ENCODE results near the gene GREM2. TPM values are rescaled to one million over a fixed set of nuclear protein-coding genes. Genes with fewer than 3 reads are reported as not detected.

Gene GREM2
- total RNA-seq, 1 donor: 0.31 TPM

DNA sequence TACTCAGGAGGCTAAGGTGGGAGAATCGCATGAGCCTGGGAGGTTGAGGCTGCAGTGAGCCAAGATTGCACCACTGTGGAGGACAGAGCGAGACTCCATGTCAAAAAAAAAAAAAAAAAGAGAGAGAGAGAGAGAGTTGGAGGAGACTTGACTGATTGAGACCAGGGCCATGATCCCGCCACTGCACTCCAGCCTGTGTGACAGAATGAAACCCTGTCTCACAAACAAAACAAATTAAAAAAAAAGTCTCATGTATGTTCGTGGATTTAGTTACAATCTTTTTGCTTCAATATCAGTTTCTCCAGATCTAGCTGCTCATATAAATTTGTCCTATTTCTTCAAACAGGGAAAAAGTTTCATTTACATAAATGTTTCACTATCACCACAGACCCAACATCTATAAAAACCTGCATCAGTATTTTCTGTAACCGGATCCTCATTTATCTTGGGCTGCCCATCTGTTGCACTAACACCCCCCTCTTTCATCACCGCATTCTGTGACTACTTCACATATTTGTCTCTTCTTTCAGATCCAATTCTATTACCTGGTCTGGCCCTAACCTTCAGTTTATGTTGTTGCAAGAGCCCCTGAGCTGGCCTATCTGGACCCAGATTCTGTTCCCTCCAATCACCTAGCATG, 127.0 kb downstream of the GREM2 start:
- no peaks in the 10 kb centered on the region for H3K4me1 ChIP-seq (ENCODE audit: insufficient read depth, low read length)
- H3K27me3 ChIP-seq (ENCODE audit: insufficient read depth, low read length): no peaks in the 10 kb centered on the region
- H3K4me3 ChIP-seq (ENCODE audit: low read length): no peak overlapping the region
- H3K9me3 ChIP-seq (ENCODE audit: low read depth, low read length): no peaks in the 10 kb centered on the region

DNA sequence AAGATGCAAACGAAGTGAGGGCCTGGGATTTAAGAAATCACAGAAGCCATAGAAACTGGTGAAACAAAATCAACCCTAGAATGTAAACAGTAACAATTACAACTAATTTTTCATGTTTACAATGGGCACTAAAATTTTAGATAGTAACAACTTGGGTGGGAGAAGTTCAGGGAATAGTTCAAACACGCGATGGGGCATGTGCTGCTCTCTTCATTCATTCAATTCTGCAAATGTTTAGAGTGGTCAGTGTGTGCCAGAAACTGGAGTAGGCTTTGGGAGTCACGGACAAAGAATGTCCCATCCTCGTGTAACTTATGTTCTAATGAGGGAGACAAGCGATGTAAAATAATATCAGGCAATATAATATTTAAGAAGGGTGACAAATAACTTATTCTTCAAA, 133.4 kb downstream of the GREM2 start:
- Histone ChIP-seq H3K27me3 (ENCODE audit: insufficient read depth, low read length) (no peaks in the 10 kb centered on the region), H3K9me3 (ENCODE audit: low read depth, low read length) (no peaks in the 10 kb centered on the region), H3K4me1 (ENCODE audit: insufficient read depth, low read length) (no peaks in the 10 kb centered on the region), H3K4me3 (ENCODE audit: low read length) (no peak overlapping the region)

DNA sequence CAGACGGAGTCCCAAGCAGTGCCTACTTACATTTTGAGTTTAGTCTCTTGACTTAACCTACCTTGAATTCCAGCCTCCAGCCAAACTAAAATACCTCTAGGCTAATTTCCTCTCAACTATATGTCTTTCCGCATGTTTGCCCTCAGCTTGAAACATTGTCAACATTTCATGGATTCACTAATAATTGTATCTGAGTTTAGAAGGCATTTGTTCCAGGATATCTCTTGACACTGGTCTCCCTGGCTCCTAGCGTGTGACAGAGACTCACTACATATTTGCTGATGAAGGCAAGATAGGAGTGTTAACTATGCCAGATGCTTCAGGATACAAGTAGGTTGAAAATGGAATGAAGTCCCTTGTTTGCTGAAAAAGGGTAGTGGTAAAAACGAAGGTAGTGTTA, 136.1 kb downstream of the GREM2 start:
- Histone ChIP-seq H3K4me3 (ENCODE audit: low read length) (no peak overlapping the region), H3K27me3 (ENCODE audit: insufficient read depth, low read length) (no peaks in the 10 kb centered on the region), H3K4me1 (ENCODE audit: insufficient read depth, low read length) (no peaks in the 10 kb centered on the region), H3K9me3 (ENCODE audit: low read depth, low read length) (no peaks in the 10 kb centered on the region)

DNA sequence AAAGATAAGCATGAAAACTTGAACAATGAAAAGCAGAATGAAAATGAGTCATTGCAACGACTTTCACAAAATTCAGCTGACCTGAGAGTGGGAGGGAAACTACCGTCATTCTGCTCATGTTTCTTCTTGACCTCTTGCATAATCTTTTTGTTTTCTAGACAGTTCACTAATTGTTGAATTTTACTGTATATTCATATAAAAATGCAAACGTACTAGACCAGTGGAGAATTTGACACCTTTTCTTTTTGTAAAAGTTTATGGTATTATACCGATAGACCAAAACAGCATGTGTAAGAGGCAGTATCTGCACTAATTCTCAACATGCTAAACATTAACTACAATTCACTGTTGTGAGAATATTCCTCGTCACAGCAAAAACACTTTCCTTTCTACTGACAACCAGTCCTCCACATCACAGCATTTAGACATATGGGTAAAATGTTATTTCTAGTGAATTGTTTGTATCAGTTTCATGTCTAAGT, 137.8 kb downstream of the GREM2 start:
- no peaks in the 10 kb centered on the region for H3K27me3 ChIP-seq (ENCODE audit: insufficient read depth, low read length)
- H3K4me3 ChIP-seq (ENCODE audit: low read length): no peak overlapping the region
- H3K9me3 ChIP-seq (ENCODE audit: low read depth, low read length): no peaks in the 10 kb centered on the region
- H3K4me1 ChIP-seq (ENCODE audit: insufficient read depth, low read length): no peaks in the 10 kb centered on the region

DNA sequence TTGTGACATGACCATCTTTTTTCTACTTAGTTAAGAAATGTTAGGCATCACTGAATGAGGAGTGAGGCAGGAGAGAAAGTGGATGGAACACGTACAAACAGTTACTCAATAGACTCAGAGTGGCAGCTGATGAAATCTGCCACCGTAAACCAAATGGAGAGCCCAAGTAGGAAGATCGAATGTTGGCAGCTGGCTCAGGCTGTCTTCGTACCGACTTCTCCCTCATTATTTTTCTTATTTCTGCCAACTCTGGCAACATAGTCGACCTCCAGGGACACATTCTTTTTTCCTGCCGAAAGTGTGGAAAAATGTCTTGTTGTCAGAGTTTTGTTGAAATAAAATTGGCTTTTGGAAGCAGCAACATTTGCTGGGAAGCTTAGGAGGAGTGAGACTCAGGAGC, 143.3 kb downstream of the GREM2 start:
- H3K4me3 ChIP-seq (ENCODE audit: low read length): no peak overlapping the region
- H3K4me1 ChIP-seq (ENCODE audit: insufficient read depth, low read length): no peaks in the 10 kb centered on the region
- no peaks in the 10 kb centered on the region for H3K9me3 ChIP-seq (ENCODE audit: low read depth, low read length)
- no peaks in the 10 kb centered on the region for H3K27me3 ChIP-seq (ENCODE audit: insufficient read depth, low read length)

DNA sequence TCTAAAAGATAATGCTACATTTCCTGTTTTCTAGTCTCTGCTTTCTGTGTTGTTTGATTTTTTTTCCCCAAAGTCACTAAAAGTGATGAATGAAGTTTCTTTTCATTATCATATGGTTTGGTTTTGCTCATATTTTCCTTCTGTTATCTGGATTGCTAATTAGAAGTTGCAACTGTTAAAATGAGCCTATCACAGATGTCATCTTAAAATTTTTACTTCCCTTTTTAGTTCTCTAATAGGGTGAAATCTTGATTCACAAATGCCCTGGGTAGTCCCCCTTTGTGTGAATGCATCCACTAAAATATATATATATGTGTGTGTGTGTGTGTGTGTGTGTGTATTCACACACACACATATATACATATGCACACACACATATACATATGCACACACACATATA, 144.1 kb downstream of the GREM2 start:
- no peaks in the 10 kb centered on the region for H3K4me1 ChIP-seq (ENCODE audit: insufficient read depth, low read length)
- H3K27me3 ChIP-seq (ENCODE audit: insufficient read depth, low read length): no peaks in the 10 kb centered on the region
- H3K9me3 ChIP-seq (ENCODE audit: low read depth, low read length): no peaks in the 10 kb centered on the region
- no peak overlapping the region for H3K4me3 ChIP-seq (ENCODE audit: low read length)

DNA sequence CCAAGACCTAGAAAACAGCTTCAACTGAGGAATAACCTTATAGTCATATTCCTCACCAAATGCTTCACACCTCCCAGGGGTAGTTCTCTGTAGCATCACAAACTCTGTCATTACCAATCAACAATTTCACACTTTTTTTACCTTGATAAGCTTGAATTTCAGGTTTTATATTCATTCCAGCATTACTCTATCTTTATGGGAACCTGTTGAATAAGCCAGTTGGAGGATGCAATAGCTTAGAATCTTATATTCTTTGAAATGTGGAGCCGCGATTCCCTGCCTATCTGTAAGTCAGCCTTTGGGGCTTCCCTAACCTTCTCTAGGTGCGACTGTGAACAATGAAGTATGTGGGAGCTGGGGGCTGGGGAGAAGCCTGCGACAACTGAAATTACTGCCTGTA, 145.4 kb downstream of the GREM2 start:
- H3K4me3 ChIP-seq (ENCODE audit: low read length): no peak overlapping the region
- no peaks in the 10 kb centered on the region for H3K4me1 ChIP-seq (ENCODE audit: insufficient read depth, low read length)
- no peaks in the 10 kb centered on the region for H3K27me3 ChIP-seq (ENCODE audit: insufficient read depth, low read length)
- H3K9me3 ChIP-seq (ENCODE audit: low read depth, low read length): no peaks in the 10 kb centered on the region

DNA sequence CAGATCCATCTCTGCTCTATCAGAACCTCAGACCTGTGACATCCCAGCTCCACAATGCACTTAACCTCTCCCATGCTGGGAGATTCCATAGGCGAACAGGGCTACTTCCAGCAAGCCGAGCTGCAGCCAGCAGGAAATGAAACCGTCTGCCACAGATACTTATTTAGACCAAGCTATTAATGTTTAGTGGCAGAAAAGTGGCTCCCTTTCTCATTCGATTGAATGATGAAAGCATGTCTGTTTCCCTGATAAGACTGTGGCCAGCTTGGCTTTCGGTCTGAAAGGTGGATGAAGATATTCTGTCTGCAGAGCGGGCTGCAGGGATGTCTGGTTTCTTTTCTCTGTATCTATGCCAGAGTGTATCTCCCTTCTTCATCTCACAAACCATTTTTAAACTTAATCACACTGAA, 146.4 kb downstream of the GREM2 start:
- H3K27me3 ChIP-seq (ENCODE audit: insufficient read depth, low read length): no peaks in the 10 kb centered on the region
- H3K4me3 ChIP-seq (ENCODE audit: low read length): no peak overlapping the region
- H3K9me3 ChIP-seq (ENCODE audit: low read depth, low read length): no peaks in the 10 kb centered on the region
- H3K4me1 ChIP-seq (ENCODE audit: insufficient read depth, low read length): no peaks in the 10 kb centered on the region

DNA sequence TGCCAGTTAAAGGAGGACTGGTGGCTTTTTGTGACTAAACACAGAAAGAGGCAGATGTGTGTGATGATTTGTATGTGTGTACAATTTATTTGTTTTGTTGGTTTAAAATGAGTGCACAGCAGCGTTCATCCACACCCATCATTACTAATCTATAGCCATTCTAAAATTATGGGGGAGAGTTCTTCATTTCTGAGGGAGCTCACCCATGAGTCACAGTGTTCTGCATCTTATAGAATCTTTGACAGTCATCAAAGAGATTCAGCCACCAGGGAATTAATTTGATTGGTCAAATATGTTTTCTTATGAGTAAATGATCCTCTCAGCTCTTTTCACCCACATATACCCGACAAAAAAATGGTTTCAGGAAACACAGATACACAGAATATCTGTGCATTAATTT, 147.9 kb downstream of the GREM2 start:
- Histone ChIP-seq H3K4me3 (ENCODE audit: low read length) (no peak overlapping the region), H3K27me3 (ENCODE audit: insufficient read depth, low read length) (no peaks in the 10 kb centered on the region), H3K4me1 (ENCODE audit: insufficient read depth, low read length) (no peaks in the 10 kb centered on the region), H3K9me3 (ENCODE audit: low read depth, low read length) (no peaks in the 10 kb centered on the region)

DNA sequence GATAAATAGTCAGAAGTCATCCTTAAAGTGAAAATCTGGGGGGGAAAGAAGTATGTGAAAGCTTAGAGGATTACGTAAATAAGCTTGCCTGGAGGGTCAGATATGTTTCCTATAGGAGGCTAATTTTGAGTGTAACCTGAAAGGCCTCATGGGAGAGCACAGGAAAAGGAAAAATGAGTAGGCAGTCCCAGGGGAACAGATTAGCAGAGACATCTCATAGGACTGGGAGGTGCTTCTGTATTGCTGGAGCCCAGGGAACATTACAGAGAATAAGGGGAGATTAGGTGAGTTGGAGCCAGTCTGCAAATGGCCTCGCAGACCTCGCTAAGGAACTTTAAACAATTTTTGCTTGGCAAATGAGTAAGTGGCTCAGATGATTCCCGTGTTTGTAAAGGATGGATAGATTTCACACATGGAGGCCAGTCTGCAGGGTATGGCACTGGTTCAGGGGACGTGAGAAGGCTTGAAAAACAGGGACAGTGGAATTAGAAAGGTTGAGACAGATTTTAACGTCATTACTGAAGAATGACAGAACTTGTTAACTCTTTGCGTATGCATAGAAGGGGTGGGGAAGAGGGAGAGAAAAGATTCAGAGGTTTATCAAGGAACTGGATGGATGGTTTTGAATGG, 149.1 kb downstream of the GREM2 start:
- Histone ChIP-seq H3K4me3 (ENCODE audit: low read length) (no peak overlapping the region), H3K9me3 (ENCODE audit: low read depth, low read length) (no peaks in the 10 kb centered on the region), H3K4me1 (ENCODE audit: insufficient read depth, low read length) (no peaks in the 10 kb centered on the region), H3K27me3 (ENCODE audit: insufficient read depth, low read length) (no peaks in the 10 kb centered on the region)

DNA sequence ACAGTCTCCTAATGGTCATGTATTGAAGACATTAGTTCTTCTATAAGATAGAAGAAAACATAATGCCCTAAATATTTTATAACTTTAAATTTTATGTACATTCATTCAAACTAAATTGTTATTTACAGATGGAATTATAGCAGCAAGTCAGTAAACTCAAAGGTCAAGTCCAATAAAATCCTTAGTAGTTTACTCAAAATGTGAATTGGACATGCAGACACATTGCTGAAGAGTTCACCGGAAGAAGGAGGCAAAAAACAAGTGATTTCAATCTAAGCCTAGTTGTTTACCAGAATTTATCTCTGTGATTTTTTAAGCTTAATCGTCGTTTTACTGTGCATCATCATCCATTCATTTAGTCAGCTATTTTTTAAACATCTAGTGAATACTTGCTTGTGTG, 149.7 kb downstream of the GREM2 start:
- Histone ChIP-seq H3K4me1 (ENCODE audit: insufficient read depth, low read length) (no peaks in the 10 kb centered on the region), H3K4me3 (ENCODE audit: low read length) (no peak overlapping the region), H3K9me3 (ENCODE audit: low read depth, low read length) (no peaks in the 10 kb centered on the region), H3K27me3 (ENCODE audit: insufficient read depth, low read length) (no peaks in the 10 kb centered on the region)

DNA sequence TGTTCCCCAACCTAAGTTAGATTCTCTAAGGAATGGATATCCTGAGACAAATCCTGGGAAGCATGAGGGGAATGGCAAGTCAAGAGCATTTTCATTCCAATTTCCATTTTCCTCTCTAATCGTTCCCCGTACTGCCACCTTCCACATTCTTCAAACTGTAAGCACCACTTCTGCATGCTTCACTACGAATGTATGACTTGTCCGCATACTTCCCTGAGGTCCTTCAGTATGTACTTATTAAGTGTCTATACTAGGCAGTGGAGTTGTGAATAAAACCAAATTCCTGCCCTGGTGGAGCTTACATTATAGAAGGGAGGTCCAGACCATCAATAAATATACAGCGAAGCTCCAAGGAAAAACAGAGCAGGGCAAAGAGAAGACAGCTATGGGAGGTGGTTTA, 154.8 kb downstream of the GREM2 start:
- Histone ChIP-seq H3K4me3 (ENCODE audit: low read length) (no peak overlapping the region), H3K4me1 (ENCODE audit: insufficient read depth, low read length) (no peaks in the 10 kb centered on the region)

DNA sequence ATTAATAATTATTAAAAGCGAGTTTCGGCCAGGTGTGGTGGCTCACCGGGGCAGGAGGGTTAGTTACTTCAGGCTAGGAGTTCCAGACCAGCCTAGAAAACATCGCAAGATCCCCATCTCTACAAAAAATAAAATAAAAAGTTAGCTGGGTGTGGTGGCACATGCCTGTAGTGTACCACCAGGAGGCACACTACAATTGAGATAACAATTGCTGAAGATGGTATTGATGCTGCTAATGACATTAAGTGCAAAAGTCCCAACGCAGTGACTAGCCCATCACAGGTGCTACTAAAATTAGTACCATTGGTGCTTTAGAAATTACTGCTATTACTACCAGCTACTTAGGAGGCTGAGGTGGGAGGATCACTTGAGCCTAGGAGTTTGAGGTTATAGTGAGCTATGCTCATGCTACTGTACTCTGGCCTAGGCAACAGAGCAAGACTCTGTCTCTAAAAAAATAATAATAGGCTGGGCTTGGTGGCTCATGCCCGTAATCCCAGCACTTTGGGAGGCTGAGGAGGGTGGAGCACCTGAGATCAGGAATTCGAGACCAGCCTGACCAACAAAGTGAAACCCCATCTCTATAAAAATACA, 156.6 kb downstream of the GREM2 start:
- Histone ChIP-seq H3K27me3 (ENCODE audit: insufficient read depth, low read length) (no peaks in the 10 kb centered on the region), H3K9me3 (ENCODE audit: low read depth, low read length) (no peaks in the 10 kb centered on the region), H3K4me3 (ENCODE audit: low read length) (no peak overlapping the region), H3K4me1 (ENCODE audit: insufficient read depth, low read length) (no peaks in the 10 kb centered on the region)

More for the DNA sequence above, 154.8 kb downstream of the GREM2 start:
- Histone ChIP-seq H3K9me3 (ENCODE audit: low read depth, low read length) (no peaks in the 10 kb centered on the region), H3K27me3 (ENCODE audit: insufficient read depth, low read length) (no peaks in the 10 kb centered on the region)

DNA sequence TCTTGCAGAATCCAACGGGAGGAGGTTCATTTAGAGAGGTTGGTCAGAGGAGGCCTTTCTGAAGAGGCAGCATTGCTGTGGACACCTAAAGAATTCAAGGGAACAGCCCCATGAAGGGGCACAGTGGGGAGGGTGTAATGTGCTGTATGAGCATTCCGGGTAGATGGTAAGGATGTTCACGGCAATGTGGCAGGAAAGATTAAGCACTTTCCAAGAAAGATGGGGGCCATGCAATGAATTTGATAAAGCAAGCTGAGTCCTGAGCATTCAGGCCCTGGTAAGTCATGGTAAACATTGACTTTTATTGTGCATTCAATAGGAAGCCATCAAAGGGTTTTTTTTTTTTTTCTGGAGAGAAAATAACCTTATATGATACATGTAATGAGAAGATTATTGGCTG, 166.6 kb downstream of the GREM2 start:
- H3K9me3 ChIP-seq (ENCODE audit: low read depth, low read length): no peaks in the 10 kb centered on the region
- no peak overlapping the region for H3K4me3 ChIP-seq (ENCODE audit: low read length)
- H3K4me1 ChIP-seq (ENCODE audit: insufficient read depth, low read length): no peaks in the 10 kb centered on the region
- H3K27me3 ChIP-seq (ENCODE audit: insufficient read depth, low read length): no peaks in the 10 kb centered on the region

DNA sequence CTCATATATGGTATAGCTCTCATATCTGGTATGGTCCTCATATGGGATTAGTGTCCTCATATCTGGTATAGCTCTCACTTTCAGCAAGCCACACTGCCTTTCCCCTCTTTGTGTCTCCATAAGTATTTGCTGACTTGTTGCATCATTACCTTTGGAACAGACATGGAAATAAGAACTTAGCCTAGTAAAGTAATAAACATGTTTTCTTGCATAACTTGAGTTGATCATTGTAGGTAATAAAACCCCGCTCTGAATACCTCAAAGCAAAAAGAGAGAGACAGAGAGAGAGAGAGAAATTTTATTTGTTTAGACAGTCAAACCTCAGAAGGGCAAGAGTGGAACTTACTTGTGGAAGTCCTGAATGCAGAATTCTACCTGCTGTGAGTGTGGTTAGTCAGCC, 170.3 kb downstream of the GREM2 start:
- Histone ChIP-seq H3K4me3 (ENCODE audit: low read length) (no peak overlapping the region), H3K27me3 (ENCODE audit: insufficient read depth, low read length) (no peaks in the 10 kb centered on the region), H3K4me1 (ENCODE audit: insufficient read depth, low read length) (no peaks in the 10 kb centered on the region), H3K9me3 (ENCODE audit: low read depth, low read length) (no peaks in the 10 kb centered on the region)
